Glutamatergic neuron (in vitro differentiated cells): ENCODE results near the gene NATD1. TPM values are rescaled to one million over a fixed set of nuclear protein-coding genes. Genes with fewer than 3 reads are reported as not detected.
A peak's percentile ranks its signal among the peaks of the same experiment; 100 is the strongest.

Experiments used
- DNase-seq: peaks from one replicate; pipeline ENCODE4 v3.0.0; 2022
- H3K27ac Mint-ChIP-seq: one replicate; pipeline ENCODE4 v1.8.0; 2020; ENCODE audit warnings: mild to moderate bottlenecking, mixed read lengths, inconsistent platforms; ENCODE audit not compliant: unreplicated experiment
- H3K27me3 Mint-ChIP-seq: one replicate; pipeline ENCODE4 v1.8.0; 2020; ENCODE audit warnings: mild to moderate bottlenecking, moderate library complexity, mixed read lengths, inconsistent platforms; ENCODE audit not compliant: unreplicated experiment
- H3K36me3 Mint-ChIP-seq: one replicate; pipeline ENCODE4 v1.8.0; 2020; ENCODE audit warnings: mild to moderate bottlenecking, mixed read lengths, inconsistent platforms; ENCODE audit not compliant: unreplicated experiment
- H3K4me1 Mint-ChIP-seq: one replicate; pipeline ENCODE4 v1.8.0; 2020; ENCODE audit warnings: mild to moderate bottlenecking, low read depth, mixed read lengths, inconsistent platforms; ENCODE audit not compliant: unreplicated experiment
- H3K4me3 Mint-ChIP-seq: one replicate; pipeline ENCODE4 v1.8.0; 2020; ENCODE audit warnings: mild to moderate bottlenecking, mixed read lengths, inconsistent platforms; ENCODE audit not compliant: unreplicated experiment
- H3K9me3 Mint-ChIP-seq: one replicate; pipeline ENCODE4 v1.8.0; 2020; ENCODE audit warnings: mild to moderate bottlenecking, moderate library complexity, mixed read lengths, inconsistent platforms; ENCODE audit not compliant: unreplicated experiment
- total RNA-seq: library from RNA; stranded (reverse); fragmentation: NEBNext Ultra II Directional; extraction: Animal tissue kit (Norgen Biotek cat#: 25700); gene quantifications from one replicate; pipeline ENCODE4 v1.2.1, GENCODE V29; 2021; ENCODE audit not compliant: unreplicated experiment
- TF ChIP-seq, protein P1 (sequence below): fragments of 200-600 bp; sonication (generic); IDR thresholded peaks from one replicate; pipeline ENCODE4 v1.5.0; 2021; ENCODE audit not compliant: partially characterized antibody, unreplicated experiment

Gene NATD1
- total RNA-seq, 1 donor from 2014 or later = 45.9 TPM

DNA sequence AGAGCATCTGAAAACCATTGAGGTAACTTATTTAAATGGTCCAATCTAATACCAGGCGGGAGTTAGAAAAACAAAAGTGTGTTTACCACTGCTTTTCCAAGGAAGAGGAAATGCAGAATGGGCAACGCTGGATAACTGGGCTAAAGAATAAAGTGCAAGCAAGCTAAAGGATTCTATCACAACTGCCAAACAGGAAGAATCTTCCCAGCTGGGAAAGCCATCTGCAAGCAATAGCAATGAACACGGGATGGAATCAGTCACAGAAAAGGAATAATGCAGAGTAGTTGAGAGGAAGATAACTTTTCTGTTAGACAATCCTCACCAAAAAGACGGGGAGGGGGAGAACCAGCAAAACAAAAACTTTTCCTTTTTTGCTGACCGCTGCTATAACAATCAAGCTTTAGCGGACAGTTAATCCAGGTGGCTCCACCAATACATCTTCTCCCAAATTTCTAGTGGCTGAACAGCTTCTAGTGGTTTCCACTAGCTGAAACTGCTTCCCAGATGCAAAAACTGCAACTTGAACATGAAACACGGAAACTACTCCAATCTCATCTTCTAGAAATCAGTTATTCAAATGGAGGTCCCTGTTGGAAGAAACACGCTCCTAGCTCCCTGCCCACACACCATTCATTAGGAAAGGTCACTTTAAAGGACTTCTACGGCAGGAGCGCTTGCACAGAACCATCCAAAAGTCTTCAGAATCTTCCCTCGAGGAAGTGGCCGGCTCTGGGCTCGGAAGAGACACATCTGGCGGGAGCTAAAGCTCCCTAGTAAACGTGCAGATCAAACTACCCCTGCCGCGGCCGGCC is 40.2 kb downstream of the NATD1 start:
- H3K27ac Mint-ChIP-seq = peak overlapping the region; percentile 76
- peaks cover 5% of the 10 kb centered on the region for H3K9me3 Mint-ChIP-seq
- H3K36me3 Mint-ChIP-seq = no peaks in the 10 kb centered on the region
- DNase-seq = no peak
- no peaks in the 10 kb centered on the region for H3K27me3 Mint-ChIP-seq
- TF ChIP-seq, protein P1, sequence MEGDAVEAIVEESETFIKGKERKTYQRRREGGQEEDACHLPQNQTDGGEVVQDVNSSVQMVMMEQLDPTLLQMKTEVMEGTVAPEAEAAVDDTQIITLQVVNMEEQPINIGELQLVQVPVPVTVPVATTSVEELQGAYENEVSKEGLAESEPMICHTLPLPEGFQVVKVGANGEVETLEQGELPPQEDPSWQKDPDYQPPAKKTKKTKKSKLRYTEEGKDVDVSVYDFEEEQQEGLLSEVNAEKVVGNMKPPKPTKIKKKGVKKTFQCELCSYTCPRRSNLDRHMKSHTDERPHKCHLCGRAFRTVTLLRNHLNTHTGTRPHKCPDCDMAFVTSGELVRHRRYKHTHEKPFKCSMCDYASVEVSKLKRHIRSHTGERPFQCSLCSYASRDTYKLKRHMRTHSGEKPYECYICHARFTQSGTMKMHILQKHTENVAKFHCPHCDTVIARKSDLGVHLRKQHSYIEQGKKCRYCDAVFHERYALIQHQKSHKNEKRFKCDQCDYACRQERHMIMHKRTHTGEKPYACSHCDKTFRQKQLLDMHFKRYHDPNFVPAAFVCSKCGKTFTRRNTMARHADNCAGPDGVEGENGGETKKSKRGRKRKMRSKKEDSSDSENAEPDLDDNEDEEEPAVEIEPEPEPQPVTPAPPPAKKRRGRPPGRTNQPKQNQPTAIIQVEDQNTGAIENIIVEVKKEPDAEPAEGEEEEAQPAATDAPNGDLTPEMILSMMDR = no peak
- H3K4me1 Mint-ChIP-seq = peaks cover 41% of the 10 kb centered on the region
- peak overlapping the region; percentile 88 for H3K4me3 Mint-ChIP-seq

DNA sequence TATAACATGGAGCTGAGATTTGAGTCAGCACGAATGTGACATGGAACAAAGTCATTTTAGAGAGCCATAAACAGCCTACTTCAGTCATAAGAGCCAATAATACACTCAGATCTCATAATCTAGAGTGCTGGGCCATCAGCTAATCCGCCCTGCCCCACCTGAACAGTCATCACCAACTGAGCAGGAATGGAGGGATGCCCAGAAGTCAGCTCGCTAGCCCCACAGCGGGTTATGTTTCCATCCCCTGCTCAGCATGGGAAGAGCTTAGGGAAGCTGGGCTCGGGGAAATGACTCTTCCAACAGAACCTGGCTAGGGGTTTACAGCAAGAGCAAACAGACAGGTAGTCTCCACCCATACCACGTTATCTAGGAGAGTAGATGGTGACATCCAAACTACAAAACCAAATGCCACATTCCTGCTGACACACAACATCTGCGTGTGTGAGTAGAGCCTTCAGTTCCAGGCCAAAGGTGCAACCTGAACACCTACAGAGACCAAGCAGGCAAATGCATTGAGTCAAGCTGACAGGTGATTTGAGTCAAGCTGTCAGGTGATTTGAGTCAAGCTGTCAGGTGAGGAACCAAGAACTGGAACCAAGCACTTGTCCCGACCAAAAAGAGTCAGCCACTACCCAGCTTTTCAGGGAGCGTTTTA is 41.3 kb downstream of the NATD1 start:
- DNase-seq = no peak
- TF ChIP-seq, protein P1 = no peak
- H3K36me3 Mint-ChIP-seq = no peaks in the 10 kb centered on the region
- H3K27me3 Mint-ChIP-seq = no peaks in the 10 kb centered on the region
- peaks cover 7% of the 10 kb centered on the region for H3K9me3 Mint-ChIP-seq
- H3K4me1 Mint-ChIP-seq = peaks cover 41% of the 10 kb centered on the region
- H3K4me3 Mint-ChIP-seq = peak overlapping the region; percentile 88
- H3K27ac Mint-ChIP-seq = peak overlapping the region; percentile 22

DNA sequence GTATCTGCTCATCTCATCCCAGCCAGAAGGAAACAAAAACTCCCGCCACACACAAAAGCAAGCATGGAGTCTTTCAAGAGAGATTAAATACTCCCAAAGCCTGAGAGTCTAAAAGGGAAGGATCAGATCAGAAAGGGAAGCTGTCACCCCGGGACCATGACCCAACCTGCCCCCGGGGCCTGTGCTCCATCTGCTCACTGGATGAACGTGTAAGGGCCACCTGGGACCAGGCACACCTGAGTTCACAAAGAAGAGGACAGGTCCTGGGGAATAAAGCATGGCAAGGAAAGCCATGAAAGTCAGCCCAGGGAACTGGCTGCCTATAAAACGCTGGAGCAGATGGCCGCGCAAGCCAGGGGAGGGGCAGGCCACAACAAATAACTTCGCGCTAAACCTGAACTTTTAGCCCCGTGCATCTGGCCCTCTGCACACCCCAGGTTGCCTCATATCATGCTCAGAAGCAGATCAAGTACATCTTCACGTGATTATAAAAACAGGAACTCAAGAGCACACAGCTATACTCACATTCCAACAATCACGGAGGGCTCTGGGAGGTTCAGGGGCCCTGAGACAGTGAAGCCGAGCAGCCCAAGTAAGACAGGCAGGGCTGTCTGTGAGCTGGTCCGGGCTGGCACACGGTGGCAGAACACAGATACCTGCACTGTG is 42.7 kb downstream of the NATD1 start:
- peak overlapping the region; percentile 57 for H3K27ac Mint-ChIP-seq

DNA sequence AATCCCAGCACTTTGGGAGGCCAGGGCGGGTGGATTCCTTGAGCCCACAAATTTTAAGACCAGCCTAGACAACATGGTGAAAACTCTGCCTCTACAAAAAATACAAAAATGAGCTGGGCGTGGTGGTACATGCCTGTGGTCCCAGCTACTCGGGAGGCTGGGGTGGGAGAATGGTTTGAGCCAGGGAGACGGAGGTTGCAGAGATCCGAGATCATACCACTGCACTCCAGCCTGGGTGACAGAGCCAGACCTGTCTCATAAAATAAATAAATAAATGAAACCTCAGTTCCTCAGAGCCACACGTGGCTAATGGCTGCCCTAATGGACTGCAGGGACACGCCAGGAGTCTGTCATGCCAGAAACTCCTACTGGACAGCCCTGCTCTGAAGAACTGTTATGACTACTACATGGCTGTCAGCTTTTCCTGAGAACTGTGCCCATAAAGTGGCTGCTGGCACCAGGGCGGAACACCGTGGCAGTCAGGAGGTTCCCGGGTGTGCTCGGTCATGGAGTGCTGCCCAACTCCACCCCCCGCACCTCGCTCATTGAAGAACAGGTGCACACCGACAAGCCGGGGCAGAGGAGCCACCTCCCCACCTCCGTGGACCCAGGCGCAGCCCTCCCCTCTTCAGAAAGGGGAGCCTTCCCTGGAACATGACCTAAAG is 43.6 kb downstream of the NATD1 start:
- H3K4me3 Mint-ChIP-seq = peak overlapping the region; percentile 28
- no peaks in the 10 kb centered on the region for H3K27me3 Mint-ChIP-seq
- no peak for DNase-seq
- no peaks in the 10 kb centered on the region for H3K36me3 Mint-ChIP-seq
- H3K27ac Mint-ChIP-seq = peak overlapping the region; percentile 77
- peaks cover 4% of the 10 kb centered on the region for H3K9me3 Mint-ChIP-seq
- peaks cover 42% of the 10 kb centered on the region for H3K4me1 Mint-ChIP-seq
- TF ChIP-seq, protein P1 = no peak

More for the DNA sequence above, 42.7 kb downstream of the NATD1 start:
- Mint-ChIP-seq H3K9me3 (peaks cover 7% of the 10 kb centered on the region), H3K27me3 (no peaks in the 10 kb centered on the region), H3K4me1 (peaks cover 43% of the 10 kb centered on the region), H3K4me3 (peak overlapping the region; percentile 28), H3K36me3 (no peaks in the 10 kb centered on the region)
- no peak for DNase-seq
- TF ChIP-seq, protein P1 = no peak
